ENCODE data around the gene LRRIQ1.

GRCh38 chr12:85206543-85206942, 170.4 kb downstream of the LRRIQ1 start:
- TF ChIP-seq CTCF (IDR thresholded peaks at IDR 0.05; ENCODE audit: low read depth, low read length, missing input control) (no peak), RAD21 (IDR thresholded peaks at IDR 0.05) (no peak), GABPA (IDR thresholded peaks at IDR 0.05 in 1 of 2, conservative IDR thresholded peaks at IDR 0.05 in 1 of 2) (no peak), YY1 (IDR thresholded peaks at IDR 0.05) (no peak), MAX (IDR thresholded peaks at IDR 0.05) (no peak)

Measured in liver (tissue), 3 donors.